GM20431 (cell line): ENCODE measurements around the gene RNF175.

Experiments used
- in situ Hi-C: fragments of 300-500 bp; cut with MseI, MboI; formaldehyde crosslinking; loops from one replicate; pipeline ENCODE4 v1.15.0; 2020; ENCODE audit warnings: low sequenced_read_pairs; ENCODE audit not compliant: unreplicated experiment

RNF175 gene

DNA sequence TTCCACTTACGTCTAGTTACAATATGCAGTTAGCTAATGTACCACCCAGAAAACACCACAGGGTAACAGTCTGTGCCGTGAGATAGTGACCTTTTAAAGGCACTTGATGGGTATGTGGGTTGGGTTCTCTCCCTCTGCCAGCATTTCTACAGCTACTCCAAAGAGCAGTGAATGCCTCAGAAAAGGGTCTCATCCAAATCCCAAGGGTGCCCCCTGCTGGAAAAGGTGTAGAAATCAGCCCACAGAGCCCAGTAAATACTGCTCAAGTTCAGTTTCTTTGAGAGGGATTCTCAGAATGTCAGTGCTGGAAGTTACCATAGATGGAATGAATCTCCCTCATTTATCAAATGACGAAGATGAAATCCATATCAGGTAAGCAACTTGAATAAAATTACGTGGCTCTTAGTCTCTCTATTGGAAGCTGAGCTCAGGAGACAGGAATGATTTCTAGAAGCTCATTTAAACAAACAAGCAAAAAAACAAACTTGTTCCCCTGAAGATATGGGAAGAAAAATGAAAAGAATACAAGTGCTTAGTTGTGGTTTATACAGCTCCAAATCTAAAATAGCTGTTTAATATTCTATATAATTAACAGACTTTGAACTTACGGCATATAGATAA, 9.5 kb downstream of the RNF175 start:
- in situ Hi-C loops: no loop called here

DNA sequence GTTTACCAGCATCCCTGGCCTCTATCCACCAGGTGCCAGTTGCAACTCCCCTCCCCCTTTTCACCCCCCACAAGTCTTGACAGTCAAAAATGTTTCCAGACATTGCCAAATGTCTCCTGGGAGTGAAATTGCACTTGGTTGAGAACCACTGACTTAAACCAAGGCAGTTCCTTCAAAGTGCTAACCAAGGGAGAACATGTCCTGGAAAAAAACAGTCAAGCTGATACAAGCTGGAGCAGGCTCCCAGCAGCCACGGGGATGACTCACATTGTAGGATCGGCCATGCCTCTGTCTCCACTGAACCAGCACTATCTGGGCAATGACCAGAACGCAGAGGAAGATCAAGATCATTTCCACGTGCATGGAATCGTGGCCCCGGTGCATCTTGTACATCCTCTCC, 11.4 kb downstream of the RNF175 start:
- in situ Hi-C loops: no loop called here

DNA sequence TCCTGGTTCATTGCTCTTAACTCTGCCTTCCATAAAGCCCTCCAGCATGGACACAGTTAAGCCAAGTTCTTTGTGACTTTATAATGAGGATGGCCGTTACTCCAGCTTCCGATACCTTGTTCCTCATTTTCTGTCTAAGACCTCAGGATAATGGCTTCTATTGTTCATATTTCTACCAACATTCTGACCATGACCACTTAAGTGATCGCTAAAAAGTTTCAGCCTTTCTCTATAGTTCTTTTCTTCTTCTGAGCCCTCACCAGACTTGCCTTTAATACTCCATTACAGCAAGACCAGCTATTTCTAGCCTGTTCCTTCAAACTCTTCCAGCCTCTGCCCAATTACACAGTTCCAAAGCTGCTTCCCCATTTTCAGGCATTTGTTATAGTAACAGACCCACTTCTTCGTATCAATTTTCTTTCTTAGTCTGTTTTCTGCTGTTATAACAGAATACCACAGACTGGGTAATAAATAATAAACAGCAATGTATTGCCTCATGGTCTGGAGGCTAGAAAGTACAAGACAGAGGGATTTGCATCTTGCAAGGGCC, 12.3 kb downstream of the RNF175 start:
- in situ Hi-C loops: no loop called here

DNA sequence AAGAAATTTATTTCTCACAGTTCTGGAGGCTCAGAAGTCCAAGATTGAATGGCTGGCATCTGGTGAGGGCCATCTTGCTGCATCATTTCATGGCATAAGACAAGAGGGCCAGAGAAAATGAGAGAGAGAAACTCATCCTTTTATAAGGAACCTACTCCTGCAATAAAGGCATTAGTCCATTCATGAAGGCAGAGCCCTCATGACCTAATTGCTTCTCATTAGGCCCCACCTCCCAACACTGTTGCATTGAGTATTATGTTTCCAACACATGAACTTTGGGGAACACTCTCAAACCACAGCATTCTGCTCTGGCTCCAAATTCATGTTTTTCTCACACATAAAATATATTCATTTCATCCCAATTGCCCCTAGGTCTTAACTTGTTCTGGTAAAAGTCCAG, 14.2 kb downstream of the RNF175 start:
- in situ Hi-C loops: no loop called here

DNA sequence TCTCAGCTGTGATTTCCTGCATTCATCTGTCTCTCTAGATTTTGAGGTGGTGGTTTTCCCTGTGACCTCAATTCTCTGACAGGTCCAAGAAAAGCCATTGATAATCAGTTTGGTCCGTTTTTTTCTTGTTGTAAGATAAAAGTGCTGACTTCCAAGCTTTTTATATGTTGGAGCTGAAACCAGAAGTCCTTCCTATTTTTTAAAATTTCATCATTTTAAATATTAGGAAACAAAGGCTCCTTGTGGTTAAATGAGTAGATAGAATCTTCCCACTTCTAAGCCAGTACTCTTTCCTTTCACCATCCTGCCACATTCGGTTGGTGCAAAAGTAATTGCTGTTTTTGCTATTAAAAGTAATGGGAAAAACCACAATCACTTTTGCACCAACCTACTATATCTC, 18.3 kb downstream of the RNF175 start:
- in situ Hi-C loops: no loop called here

DNA sequence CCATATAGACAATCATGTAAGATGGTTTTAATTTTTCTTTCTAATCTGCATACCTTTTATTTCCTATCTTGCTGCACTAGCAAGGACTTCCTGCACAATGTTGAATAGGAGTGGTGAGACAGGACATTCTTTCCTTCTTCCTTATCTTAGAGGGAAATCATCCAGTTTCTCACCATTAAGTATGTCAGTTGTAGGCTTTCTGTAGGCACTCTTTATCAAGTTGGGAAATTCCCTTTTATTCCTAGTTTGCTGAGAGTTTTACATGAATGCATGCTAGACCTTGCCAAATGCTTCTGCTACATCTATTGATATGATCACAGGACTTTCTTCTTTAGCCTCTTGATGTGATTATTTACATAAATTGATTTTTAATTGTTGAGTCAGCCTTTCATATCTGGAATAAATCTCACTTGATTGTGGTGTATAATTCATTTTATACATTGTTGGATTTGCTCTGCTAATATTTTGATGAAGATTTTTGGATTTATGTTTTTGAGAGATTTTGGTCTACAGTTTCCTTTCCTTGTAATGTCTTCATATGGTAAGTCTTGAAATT, 23.8 kb downstream of the RNF175 start:
- in situ Hi-C loops: no loop called here

DNA sequence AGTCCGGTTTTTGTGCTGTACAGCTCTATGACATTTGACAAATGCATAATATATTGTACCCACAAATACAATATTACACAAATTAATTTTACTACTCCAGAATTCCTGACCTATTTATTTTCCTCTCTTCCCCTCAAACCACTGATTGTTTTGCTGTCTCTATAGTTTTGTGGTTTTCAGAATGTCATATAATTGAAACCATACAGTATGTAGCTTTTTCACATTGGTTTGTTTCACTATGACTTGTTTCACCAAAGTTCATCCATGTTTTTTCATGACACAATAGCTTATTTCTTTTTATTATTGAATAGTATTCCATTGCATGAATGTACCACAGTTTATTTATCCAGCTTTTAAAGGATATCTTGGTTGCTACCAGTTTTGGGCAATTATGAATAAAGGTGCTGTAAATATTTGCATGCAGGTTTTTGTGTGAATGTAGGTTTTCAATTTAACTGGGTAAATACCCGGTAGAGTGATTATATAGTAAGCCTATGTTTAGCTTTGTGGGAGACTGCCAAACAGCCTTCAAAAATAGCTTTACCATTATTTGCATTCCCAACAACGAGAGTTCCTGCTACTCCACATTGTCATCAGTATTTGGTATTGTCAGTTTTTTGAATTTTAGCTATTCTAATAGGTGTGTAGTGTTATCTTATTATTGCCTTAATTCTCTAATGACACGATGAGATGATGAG, 25.9 kb downstream of the RNF175 start:
- in situ Hi-C loops: no loop called here

DNA sequence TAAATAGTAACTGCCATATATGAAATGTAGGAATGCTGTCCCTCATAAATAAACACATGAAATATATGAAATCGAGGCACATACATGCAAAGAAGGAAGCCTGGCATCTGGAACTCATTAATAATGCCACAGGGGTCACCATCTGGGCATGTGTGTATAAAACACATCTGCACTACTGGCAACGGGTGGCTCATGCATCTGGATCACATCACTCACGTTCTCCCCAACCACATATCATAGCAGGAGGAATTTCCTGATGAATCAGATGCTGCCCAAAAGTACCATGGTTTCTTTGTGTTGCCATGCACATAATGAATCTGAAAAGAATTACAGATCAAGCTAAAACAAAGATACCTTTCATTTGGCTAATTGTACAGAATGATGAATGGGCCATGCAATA, 28.6 kb downstream of the RNF175 start:
- in situ Hi-C loops: no loop called here

DNA sequence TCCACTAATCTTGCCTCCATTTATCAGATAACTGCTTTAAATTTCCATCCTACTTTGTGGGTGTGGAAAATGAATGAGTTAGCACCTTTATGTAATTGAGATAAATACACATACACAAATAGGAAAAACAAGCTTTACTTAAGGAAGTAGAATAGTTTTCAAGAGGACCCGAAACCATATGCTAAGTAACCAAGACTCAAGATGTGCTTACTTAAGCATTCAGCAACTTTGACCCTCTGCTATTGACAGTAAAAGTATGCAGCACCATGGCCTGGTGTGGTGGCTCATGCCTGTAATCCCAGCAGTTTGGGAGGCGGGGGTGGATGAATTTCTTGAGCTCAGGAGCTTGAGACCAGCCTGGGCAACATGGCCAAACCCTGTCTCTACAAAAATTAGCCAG, 29.9 kb downstream of the RNF175 start:
- in situ Hi-C loops: no loop called here

DNA sequence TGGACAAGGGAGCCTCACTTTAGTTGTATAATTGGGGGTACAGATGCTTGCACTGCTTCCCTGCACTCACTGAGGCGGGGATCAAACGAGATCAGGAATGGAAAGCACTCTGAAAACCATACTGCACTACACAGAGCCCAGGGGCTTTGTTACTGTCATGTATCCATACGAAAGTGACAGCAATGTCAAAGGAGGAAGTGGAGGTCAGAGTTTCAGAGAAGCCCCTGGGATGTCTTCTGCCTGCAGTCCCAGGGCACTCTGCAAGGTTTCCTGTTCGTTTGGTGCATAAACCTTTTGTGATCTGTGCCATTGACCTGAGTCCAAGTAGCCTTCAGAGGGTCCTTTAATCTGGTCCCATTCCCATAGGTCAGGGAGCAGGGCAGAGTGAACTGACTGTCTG, 31.2 kb downstream of the RNF175 start:
- in situ Hi-C loops: no loop called here

DNA sequence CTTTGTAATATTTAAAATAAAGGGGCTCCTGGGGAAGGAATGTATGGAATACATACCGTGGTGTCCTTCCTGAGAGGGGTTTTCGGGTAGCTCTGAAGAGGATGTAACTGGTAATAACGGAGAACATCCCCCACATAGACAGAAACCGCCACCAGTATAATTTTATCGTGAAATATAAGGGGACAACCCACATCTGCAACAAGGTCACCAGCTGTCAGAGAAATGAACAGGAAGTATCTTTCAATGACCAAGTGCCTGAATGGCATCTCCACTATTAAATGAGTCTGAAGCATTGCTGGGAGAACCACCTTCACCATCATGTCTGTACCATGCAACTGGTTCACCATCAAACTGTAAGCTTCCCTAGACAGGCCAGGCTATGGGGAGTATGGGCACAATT, 31.7 kb downstream of the RNF175 start:
- in situ Hi-C loops: no loop called here

DNA sequence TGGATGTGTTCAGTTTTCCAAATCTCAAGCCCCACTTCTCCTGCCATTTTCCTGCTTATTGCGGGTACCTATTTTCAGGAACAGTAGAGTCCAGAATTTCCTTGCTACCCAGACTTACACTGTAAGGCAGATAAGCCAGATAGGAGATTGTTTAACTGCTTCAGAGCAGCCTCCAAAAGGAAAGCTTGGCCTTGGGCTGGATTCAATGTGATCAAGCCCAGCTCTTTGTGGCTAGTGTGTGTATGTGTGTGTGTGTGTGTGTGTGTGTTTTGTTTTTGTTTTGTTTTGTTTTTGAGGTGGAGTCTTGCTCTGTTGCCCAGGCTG, 34.0 kb downstream of the RNF175 start:
- in situ Hi-C loops: no loop called here

DNA sequence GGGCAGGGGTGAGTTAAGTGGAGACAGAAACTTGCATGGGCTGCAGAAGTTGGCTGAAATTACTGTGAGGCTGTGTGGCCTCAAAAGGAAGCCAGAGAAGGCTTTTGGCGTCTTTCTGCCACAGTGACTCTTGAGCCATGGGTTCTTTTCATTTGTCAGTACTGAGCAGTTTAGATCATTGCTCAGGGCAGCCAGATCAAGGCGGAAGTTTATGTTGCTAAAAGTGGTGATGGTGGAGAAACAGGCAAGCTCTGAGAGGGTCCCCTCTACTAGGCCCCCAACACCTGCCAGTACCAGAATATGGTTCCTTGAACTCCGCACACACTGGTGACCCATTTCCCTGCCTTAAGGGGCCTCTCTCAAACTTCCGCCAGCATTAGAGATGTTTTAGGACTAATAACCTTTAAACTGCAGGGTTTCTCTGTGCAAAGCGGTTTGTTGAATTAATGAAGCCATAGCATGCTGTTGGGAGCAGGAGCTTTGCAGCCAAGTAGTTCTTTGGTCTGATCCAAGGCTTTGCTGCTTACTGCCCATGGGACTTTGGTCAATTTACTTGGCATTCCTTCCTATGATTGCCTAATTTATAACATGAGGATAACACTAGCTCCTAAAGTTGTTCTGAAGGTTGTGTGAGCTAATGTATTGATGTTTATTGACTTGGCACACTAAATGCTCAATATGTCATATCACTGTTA, 34.5 kb downstream of the RNF175 start:
- in situ Hi-C loops: no loop called here

DNA sequence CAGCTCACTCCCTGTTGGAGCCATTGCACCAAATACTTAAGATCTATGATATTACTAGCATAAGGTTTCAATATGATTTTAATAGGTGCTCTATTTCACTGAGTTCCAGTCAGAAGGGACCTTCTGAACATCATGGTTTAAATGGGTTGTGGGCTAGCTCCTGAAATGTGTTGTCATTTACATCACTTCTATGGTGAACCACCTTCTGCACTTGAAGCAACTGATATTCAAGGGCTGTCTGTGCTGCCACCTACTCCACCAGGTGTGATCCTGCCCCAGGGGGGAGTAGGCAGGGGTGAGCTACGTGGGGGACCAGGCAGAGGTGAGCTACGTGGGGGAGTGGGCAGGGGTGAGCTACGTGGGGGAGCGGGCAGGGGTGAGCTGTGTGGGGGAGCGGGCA, 35.2 kb downstream of the RNF175 start:
- in situ Hi-C loops: no loop called here

DNA sequence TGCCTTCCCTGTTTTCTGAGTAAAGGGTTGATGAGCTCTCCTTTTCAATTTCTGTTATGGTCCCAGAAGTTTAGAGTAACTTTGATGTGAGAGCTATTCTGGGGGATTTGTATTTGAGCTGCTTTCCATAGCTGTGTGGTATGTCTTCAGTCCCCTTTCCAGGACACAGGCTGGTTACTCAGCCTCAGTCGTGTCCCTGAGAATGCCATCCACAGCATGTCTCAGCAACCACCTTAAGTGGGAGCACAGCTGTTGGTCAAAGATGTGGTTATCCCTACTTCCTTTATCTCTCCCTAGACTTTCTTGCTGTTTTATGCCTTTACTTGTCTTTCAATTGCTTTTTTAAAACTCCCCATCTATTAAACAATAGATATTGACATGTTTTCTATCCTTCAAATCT, 37.8 kb downstream of the RNF175 start:
- in situ Hi-C loops: no loop called here

DNA sequence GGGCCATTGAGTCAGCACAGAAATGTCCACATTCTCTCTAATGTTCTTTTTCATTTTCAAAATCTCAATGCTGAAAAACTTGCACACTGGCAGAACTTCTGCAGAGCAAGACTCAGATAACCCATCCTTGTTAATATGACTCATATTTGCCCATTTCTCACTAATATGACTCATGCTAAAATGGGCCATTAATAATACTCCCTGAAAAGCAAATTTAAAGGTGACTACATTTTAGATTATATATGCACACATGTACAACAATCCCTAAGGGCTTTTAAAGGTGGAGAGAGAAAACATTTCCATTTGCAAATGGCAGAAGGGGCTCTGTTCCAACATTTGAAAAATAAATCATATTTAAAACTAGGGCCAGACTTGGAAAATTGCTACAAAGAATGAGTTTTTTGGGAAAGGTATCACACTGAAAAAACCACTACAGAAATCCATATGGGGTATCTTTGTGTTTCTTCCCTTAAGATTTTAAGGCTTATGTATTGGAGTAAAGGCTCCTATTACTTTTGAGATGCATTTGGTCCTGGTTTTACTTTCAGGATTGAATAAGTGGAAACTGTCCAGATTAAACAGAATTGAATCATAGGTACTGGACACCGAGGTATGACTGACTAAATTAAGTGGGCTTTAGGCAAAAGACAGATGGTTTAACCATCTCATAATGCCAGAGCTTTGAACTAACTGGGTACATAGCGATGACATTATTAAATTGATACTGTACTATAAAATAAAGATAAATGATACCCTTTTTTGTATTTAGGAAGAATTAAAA, 45.8 kb downstream of the RNF175 start:
- in situ Hi-C loops: no loop called here

DNA sequence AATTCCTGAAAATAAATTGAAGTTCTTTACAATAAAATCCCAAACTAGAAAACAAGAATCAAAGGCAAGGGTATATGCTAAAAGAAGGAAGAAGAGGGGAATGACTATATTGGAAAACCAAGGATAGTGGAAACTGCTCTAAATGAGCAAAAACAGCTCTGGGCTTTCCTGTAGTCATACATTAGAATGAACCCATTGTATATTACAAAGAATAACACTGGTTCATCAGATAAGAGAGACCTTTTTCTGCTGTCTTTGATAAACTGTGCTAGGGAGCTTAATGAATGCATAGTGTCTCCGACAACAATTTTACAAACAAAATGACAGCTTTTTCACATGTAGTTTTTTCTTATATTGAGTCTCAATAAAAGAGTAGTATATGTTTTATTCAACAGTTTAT, 49.1 kb downstream of the RNF175 start:
- in situ Hi-C loops: no loop called here

DNA sequence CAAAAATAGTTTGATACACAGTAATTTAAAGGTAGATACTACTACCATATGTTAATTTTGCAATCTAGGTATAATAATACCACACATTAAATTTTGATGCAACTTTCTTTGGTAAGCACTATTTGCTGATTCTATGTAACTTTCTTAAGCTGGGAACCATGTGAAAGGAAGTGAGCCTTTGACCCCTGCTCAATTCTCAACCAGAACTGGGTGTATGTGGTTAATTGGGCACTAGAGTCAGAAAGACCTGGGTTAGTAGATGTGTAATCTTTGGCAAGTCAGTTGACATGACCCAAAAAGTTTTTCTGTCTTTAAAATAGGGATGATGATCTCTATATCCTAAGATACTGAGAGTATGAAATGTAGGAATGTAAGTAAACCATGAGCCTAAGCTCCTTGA, 53.3 kb downstream of the RNF175 start:
- in situ Hi-C loops: no loop called here

DNA sequence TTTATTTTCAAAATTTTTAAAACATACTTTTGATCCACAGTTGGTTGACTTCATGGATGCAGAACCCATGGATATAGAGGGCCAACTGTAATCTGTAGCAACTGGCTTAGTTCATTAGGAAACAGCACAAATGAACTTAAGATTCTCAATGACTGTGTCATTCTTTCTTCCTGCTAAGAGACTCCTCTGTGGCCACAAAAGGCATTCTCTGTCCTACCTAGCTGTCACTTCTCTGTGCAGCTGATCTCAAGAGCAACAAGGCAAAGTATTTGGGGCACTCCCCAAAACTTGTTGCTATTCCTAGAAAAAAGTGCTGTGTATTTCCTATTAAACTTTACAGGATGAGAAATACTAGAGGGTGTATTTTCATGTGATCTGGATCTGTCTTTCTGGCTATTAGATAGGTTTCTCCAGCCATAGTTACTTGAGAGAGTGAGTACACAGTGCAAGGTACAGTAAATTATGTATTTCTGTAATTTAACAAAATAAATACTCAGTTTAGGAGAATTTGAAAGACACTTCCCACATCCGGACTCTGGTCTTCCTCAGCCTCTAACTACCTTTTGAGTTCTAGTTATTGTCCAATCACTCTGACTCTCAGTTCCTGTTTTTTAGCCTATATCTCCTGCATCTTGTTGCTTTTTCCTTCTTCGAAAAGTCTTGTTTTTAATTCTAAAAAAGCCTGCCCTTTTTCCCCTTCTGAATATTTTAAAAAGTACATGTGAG, 53.9 kb downstream of the RNF175 start:
- in situ Hi-C loops: no loop called here

DNA sequence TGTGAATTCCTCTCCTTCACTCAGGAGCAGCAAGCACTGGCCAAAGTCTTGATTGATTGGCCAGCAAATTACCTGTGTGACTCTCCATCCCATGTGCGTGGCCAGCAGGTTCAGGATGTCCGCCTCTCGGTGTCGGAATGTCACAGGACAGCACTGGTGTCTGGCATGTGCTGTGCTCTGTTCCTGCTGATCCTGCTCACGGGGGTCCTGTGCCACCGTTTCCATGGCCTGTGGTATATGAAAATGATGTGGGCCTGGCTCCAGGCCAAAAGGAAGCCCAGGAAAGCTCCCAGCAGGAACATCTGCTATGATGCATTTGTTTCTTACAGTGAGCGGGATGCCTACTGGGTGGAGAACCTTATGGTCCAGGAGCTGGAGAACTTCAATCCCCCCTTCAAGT, 55.3 kb downstream of the RNF175 start:
- in situ Hi-C loops: no loop called here
